ENCODE results near the gene UBA3.

The UBA3 gene

GRCh38 chr3:69005071-69005790, 74.9 kb downstream of the UBA3 start:
- in situ Hi-C loops (cut with HindIII; ENCODE audit: low sequenced_read_pairs): no loop called here
- no peak for DNase-seq (ENCODE audit: low read depth, low spot score)
- no peak overlapping the region for H3K4me3 ChIP-seq (ENCODE audit: low read depth, low read length)
- TF ChIP-seq CTCF (IDR thresholded peaks at IDR 0.05; ENCODE audit: low read depth, low read length): no peak

All from astrocyte of the spinal cord (primary cell).